ENCODE measurements around the gene PARP9.
"Not testable (repeated sequence)": the region's sequence is repeated elsewhere in the genome, so short reads cannot be mapped to it uniquely, and the experiment has no call there.

Gene PARP9

DNA sequence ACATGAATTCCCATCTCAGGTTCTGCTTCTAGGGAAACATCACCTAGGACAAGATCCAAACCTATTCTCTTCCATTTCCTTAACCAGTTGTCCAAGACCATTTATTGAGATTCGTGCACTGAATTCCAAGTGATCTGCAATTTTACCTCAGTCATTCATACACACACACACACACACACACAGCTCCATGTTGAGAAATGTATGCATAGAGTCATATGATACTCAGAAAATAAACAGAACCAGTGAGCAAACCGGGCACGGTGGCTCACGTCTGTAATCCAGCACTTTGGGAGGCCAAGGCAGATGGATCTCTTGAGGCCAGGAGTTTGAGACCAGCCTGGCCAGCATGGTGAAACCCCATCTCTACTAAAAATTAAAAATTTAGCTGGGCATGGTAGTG, 43.2 kb downstream of the PARP9 start:
- DNase-seq (ENCODE audit: low spot score), result no peak

DNA sequence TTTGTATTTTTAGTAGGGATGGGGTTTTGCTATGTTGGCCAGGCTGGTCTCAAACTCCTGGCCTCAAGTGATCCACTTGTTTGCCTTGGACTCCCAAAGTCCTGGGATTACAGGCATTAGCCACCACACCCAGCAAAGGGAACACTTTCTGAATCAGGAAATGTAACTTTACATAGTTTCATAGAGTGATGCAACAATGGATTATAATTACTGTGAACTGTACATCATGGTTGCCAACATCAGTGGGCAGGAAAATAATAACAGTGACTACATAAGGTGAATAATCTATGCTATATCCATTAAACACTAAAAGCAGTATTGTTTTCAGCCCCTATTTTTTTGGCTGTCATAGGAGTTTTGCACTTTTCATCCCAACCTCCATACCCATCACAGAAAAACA, 44.4 kb downstream of the PARP9 start:
- no peak for DNase-seq (ENCODE audit: low spot score)

DNA sequence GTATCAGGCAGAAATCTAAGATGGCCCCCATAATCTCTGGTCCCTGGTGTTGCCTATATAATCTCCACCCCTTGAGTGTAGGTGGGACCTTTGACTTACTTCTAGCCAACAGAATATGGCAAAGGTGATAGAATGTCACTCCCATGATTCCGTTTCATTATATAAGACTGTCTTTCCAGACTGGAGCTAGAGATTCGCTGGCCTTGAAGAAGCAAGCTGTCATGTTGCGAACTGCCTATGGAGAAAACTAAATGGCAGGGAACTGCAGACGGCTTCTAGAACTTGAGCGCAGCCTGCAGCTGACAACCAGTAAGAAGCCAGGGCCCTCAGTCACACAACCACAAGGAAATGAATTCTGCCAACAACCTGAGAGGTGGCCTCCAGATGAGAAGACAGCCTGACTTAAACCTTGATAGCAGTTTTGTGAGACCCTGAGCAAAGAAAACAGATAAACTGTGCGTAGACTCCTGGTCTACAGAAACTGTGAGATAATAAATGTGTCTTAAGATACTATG, 47.2 kb downstream of the PARP9 start:
- DNase-seq (ENCODE audit: low spot score), result no peak

DNA sequence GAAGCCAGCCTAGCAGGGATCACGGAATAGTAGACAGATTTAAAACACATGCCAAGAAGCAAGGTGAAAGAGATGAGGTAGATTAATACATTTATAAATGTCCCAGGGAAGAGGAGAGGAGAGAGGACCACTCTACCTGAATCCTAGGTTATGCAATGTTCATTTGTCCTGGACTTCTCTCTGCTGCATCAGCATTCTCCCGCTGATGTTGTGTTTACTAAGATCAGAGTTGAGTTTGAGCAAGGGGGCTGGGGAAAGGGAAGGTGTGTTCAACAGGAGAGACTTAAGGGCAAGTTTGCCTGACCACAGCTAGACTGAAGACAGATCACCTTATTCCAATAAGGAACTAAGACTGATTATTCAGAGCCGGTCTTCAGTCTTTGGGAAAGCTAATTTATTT, 48.2 kb downstream of the PARP9 start:
- no peak for DNase-seq (ENCODE audit: low spot score)

DNA sequence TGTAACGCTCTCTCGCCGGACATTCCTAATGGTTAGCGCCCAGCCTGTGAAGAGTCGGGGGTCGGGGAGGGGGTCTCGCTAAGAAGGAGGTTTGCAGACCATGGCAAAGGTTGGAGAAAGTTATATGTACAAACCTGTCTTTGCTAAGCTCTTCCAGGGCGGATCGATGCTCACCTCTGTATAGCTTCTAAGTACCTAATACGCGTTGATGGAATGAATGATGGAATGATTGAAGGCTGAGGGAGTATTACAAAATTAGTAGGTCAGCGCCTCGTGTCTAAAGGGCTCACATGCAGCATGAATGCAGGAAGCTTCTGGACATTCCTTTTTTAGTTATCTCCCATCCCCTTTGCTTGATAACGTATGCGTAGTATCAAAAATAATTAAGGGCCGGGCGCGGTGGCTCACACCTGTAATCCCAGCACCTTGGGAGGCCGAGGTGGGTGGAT, 49.1 kb downstream of the PARP9 start:
- DNase-seq (ENCODE audit: low spot score), result no peak

DNA sequence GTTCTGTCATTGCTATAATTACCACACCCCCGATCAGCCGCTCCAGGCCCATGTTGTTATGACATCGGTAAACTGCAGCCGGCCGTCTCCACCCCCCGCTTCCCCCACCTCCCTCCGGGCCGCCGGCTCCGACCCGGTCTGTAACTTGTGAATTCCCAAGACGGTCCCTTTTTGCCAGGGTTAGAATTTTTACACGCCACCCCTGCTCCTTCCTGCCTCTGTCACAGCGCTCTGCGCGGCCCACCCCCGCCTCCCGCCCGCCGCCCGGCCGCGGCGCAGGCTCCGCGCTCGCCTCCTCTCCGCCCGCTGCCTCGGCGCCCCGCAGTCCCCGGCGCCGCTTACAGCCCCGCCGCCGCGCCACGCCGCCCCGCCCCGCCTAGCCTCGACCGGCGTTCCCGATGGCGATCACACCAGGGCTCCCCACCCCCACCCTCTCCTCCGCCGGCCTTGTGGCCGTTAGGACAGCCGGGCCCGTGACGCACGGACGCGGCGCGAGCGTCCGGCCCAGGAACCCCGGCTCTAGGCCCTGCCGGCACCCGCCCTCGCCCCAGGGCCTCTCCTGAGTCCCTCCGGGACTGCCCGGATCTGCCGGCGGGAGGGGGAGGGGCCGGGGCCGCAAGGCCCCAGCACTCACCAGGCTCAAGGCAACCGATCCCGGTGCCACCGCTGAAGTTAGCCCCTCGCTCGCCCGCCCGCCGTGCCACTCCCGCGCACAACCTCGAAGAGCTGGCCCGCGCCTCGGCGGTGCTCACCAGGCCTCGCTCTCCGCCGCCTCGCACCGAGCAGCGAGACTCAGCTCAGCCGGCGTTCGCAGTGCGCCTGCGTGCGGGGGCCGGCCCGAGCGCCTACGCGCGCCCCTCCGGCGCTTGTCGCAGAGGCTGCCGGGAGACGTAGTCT, 49.7 kb downstream of the PARP9 start, which contains the start of gene KPNA1:
TSS of gene KPNA1 (minus strand) at position 817 of the 897 bp plus-strand sequence. CDS start 18,374 bp downstream, outside the sequence.
- DNase-seq (ENCODE audit: low spot score), result peak; percentile 88

DNA sequence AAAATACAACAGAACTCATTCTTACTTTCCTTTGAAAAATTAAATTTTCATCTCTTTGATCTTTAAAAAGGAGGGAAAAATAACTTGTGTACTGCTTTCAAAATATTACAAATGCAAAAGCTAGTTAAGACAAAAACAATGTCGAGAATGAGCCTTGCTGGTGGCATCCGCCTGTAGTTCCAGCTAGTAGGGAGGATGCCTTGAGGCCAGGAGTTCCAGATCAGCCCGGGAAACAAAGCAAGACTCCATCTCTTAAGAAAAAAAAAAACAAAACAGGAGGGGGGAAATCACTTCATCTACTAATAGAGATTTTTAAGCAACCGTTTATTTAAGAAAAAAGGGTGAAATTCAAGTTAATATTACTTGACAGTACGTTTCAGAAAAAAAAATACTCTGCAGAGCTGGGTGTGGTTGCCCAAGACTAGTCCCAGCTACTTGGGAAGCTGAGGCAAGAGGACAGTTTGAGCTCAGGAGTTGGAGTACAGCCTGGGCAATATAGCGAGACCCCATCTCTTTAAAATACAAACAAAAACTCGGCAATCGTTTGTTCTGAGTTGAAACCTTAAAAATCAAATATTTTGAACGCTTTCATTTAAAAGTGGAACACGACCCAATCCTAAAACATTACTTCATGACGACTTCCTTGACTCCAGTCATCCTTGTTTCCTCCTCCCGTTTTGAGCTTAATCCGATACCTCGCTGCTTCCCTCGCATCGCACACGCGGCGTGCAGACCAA, 50.5 kb downstream of the PARP9 start:
- no peak for DNase-seq (ENCODE audit: low spot score)

DNA sequence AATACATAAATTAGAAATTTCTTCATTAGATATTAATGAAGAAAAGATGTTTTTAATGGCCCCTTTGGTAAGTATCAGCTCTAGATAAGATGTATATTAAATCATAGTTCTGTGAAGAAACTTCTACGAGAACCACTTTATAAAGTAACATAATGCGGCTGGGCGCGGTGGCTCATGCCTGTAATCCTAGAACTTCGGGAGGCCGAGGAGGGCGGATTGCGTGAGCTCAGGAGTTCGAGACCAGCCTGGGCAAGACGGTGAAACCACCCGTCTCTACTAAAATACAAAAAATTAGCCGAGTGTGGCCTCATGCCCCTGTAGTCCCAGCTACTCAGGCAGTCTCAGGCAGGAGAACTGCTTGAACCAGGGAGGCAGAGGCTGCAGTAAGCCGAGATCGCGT, 51.8 kb downstream of the PARP9 start:
- DNase-seq (ENCODE audit: low spot score), result no peak

DNA sequence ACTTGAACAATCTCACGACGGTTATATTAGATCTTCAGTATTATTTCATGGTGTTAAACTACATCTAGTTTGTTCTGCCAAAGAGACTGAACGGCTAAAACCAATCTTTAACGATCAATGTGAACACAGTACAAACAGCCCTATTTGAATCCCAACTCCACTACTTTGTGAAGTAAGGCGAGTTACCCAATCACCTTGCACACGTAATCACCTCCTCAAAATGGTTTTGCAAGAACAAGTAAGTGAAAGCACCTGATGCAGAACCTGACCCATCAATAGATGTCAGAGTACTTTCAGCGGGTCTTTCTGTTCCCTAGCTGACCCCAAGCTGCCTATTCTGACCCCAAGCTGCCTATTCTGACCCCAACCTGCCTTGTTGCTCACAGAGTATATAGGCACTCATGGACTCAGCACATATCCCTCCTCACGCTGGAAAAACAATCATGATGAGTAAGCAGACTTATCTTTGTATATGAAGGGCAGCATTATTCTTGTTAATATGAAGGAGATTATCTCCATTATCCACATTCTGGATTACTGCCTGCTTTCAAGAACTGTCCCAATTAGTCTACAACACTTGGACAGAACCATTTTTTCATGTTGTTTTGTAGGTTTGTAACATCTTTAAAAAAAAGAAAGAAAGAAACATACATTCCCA, 53.1 kb downstream of the PARP9 start:
- DNase-seq (ENCODE audit: low spot score), result no peak

DNA sequence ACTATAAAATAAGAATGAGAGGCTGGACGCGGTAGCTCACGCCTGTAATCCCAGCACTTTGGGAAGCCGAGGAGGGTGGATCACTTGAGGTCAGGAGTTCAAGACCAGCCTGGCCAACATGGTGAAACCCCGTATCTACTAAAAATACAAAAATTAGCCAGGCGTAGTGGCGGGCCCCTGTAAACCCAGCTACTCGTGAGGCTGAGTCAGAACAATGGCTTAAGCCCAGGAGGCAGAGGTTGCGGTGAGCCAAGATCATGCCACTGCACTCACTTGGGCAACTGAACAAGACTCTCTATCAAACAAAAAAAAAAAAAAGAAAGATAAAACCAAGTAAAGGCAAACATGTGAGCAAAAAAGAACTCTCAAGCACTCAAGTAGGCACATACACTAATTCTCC, 55.2 kb downstream of the PARP9 start:
- not testable (repeated sequence) for DNase-seq (ENCODE audit: low spot score)

DNA sequence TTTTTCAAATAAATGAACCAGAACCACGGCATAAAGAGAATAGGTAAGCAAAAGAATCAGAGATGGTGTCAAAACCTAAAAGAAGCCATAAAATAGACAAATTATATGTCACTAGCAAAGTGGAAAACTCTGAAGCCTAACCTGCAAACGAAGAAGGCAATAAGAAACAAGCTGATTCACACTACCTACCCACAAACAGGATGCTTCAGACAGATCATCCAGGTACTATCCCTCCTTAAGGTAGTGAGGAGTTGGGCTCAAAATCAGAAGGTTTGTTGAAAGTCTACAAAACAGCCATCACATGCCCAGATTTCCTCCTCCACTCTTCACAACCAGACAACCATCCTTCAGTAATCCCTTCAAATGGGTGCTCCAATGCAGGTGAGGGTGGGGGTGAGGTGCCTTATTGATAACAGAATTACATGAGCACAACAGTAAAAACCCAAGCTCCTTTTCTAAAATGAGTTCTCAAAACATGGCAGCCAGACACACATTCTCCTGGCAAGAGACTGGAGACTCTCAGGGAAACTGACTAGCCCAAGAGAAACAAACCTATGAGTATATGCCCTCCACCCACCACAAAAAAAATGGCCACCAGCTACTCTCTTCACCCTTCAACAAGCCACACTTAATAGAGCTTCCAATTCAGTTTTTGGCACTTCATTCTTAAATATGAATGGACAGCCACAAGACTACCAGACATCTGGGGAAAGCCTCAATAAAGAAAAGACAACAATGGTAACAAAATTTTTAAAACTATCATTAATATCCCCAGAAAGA, 55.8 kb downstream of the PARP9 start:
- no peak for DNase-seq (ENCODE audit: low spot score)

DNA sequence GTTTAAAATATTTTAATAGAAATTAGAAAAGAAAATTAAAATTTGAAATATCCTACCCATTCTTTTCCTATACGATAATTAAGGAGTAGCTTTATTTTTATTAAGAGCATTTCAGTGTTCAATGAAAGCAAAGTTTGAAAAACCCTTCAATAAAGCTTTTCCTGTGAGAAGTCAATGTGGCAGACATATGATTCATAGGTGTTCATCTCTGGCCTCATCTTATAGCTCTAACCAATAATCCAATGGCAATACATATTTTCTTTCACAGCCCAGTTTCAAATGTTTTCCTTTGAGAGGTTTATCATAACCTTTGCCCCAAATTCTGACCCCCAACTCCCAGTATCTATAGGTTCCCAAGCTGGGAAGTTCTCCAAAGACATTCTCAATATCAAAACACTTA, 57.6 kb downstream of the PARP9 start:
- no peak for DNase-seq (ENCODE audit: low spot score)

DNA sequence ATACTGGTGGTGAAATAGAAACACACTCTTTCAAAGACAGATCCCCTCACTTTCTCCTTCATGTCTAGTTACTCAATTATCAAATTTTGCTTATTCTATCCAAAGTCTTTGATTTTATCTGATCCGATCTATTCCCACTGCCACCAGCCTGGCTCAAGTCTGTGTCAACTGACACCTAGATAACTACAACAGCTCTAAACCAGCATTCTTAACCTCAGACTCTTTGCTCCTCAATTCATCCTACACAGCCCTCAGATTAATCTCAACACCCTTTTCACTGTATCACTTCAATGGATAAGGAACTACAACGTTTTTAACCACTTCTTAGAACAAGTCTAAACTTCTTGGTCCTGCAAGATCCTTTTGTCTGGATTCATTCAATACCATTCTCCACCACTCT, 58.4 kb downstream of the PARP9 start:
- no peak for DNase-seq (ENCODE audit: low spot score)

DNA sequence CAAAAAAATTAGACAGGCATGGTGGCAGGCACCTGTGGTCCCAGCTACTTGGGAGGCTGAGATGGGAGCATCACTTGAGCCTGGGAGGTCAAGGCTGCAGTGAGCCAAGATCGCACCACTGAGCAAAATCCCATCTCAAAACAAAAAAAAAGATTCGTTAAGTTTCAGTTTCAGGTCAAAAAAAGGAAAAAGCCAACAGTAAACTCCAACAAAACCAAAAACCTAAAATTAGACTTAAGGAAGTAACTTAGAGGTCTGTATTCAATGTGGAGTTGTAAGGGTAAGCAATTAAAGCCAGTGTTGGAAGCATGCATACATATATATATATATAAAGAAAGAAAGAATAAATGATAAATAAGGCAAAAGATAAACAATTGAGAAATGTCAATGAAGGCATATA, 61.2 kb downstream of the PARP9 start:
- DNase-seq (ENCODE audit: low spot score), result no peak

DNA sequence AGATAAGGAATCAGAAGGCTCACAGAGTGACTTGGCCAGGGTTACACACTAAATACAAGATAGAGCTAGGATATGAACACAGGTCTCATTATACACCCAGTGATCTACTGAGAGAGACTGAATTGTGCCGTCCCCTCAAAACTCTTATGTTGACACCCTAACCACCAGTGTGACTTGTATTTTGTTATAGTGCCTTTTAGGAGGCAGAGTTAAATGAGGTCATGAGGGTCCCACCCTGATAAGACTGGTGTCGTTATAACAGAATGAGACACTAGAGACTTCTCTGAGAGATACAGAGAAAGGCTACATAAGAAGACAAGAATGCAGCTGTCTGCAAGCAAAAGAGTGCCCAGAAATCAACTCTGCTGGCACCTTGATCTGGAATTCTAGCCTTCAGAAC, 62.0 kb downstream of the PARP9 start:
- no peak for DNase-seq (ENCODE audit: low spot score)

DNA sequence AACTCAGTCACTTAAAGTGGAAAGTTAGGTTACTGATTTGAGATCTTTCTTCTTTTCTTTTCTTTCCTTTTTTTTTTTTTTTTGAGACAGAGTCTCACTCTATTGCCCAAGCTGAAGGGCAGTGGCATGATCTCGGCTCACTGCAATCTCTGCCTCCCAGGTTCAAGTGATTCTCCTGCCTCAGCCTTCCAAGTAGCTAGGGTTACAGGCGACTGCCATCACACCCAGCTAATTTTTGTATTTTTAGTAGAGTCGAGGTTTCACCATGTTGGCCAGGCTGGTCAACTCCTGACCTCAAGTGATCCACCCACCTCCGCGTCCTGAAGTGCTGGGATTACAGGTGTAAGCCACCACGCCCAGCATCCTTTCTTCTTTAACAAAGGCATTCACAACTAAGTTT, 63.1 kb downstream of the PARP9 start:
- DNase-seq (ENCODE audit: low spot score), result not testable (repeated sequence)

DNA sequence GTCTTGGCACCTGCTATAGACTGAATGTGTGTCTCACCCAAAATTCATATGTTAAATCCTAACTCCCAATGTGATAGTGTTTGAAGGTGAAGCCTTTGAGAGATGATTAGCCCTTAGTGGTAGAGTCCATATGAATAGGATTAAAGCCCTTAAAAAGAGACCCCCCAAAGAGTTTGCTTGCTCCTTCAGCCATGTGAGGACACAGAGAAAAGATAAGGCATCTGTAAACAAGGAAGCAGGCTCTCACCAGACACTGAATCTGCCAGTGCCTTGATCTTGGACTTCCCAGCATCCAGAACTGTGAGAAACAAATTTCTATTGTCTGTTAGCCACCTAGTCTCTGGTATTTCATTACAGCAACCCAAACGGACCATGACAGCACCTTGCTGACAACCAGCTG, 65.9 kb downstream of the PARP9 start:
- DNase-seq (ENCODE audit: low spot score), result no peak

DNA sequence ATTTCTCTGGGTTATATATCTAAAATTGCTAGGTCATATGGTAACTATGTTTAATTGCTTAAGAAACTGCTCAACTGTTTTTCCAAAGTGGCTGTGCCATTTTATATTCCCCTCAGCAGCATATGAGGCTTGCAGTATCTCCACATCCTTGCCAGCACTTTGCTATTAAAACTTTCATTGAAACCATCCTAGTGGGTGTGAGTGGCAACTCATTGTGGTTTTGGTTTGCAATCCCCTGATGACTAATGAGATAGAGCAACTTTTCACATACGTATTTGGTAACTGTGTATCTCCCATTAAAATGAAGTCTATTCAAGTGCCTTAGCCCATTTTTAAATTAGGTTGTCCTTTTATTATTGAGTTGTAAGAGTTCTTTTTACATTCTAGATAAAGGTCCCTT, 66.7 kb downstream of the PARP9 start:
- no peak for DNase-seq (ENCODE audit: low spot score)

DNA sequence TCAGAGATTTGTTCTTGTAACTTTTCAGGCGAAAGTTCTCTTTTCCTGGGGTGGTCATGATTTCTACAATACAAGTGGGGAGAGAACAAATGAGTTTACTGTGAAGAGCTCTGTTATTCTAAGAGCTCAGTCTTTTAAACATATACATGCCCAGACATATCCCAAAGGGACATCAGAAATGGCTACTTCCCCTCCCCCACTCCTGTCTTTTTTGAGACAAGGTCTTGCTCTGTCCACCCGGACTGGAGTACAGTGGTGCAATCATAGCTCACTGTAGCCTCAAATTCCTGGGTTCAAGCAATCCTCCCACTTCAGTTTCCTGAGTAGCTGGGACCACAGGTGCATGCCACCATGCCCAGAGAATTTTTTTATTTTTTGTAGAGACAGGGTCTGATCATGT, 67.6 kb downstream of the PARP9 start:
- no peak for DNase-seq (ENCODE audit: low spot score)

DNA sequence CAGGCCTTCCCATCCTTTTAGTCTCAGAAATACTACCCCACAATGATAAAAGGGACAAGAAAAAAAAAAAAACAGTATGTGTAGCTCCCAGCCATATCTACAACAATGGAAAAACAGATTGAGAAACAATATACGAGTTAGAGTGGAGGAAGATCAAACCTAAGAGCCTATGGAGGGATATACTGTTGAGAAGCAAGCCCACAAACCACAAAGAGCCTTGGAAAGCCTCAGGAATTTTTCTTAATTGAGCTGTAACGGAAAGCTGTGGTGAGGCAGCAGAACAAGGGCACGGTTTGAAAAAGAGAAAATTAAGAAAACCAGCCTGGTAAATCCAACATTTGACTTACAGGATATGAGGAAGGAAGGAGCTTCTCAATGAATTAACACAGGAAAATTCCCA, 70.8 kb downstream of the PARP9 start:
- no peak for DNase-seq (ENCODE audit: low spot score)

DNA sequence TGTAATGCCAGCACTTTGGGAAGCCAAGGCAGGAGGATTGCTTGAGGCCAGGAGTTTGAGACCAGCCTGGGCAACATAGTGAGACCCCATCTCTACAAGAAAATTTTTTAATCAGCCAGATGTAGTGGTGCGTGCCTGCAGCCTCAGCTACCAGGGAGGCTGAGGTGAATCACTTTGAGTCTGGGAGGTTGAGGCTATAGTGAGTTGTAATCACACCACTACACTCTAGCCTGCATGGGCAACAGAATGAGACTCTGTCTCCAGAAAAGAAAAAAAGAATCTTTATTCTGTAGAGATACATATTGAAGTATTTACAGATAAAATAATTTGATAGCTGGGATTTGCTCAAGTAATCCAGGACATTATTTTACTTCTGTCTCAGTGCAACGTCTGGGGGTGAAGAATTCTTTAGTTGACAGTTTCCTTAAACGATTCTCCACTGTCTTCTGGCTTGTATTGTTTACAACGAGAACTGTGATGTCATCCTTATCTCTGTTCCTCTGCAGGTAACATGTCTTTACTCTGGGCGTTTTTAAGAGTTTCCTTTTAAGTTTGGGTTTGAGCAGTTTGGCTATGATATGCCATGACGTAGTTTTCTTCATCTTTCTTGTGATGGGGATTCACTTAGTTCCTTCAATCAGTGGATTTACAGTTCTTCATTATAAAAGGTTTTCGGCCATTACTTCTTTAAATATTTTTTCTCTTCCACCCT, 75.7 kb downstream of the PARP9 start:
- no peak for DNase-seq (ENCODE audit: low spot score)

Measured in globus pallidus (tissue), 1 donor.